DOHH2 (cell line): Measurements from ENCODE around the gene EML4.

Experiments
- CTCF ChIP-seq: fragments of 200-600 bp; sonication (generic); IDR thresholded peaks from one replicate; pipeline ENCODE4 v1.5.1; 2014; ENCODE audit warnings: antibody characterized with exemption, mild to moderate bottlenecking, low read depth, low read length; ENCODE audit not compliant: poor library complexity, severe bottlenecking
- EZH2phosphoT487 ChIP-seq: fragments of 200-600 bp; sonication (generic); IDR thresholded peaks from 2 replicates; pipeline ENCODE4 v1.6.1; 2017; ENCODE audit warnings: borderline replicate concordance, mild to moderate bottlenecking, antibody characterized with exemption, low read length, moderate library complexity, mixed read lengths

GRCh38 chr2:42284019-42284418, 114.9 kb downstream of the EML4 start:
- TF ChIP-seq CTCF (no peak), EZH2phosphoT487 (no peak)
